Measurements from ENCODE around the gene PANK1. TPM values are rescaled to one million over a fixed set of nuclear protein-coding genes. Genes with fewer than 3 reads are reported as not detected.
"Not testable (repeated sequence)": the region's sequence is repeated elsewhere in the genome, so short reads cannot be mapped to it uniquely, and the experiment has no call there.

PANK1 gene
- polyA plus RNA-seq, 1 experiment = 9.2 TPM

GRCh38 chr10:89552213-89552612 is 92.8 kb downstream of the PANK1 start:
- POLR2A ChIA-PET = no interaction called here
- TF ChIP-seq CTCF (IDR thresholded peaks at IDR 0.05; ENCODE audit: low read depth, low read length) = no peak
- H3K9me3 ChIP-seq (ENCODE audit: control insufficient read depth, insufficient read depth, low read length) = no peaks in the 10 kb centered on the region

GRCh38 chr10:89550509-89550908 is 94.5 kb downstream of the PANK1 start:
- POLR2A ChIA-PET = no interaction called here
- TF ChIP-seq CTCF (IDR thresholded peaks at IDR 0.05; ENCODE audit: low read depth, low read length) = no peak
- Histone ChIP-seq H3K9me3 (ENCODE audit: control insufficient read depth, insufficient read depth, low read length) (no peaks in the 10 kb centered on the region), H3K27me3 (ENCODE audit: control insufficient read depth, insufficient read depth, low read length) (no peaks in the 10 kb centered on the region), H3K4me3 (ENCODE audit: low read depth, low read length) (no peak overlapping the region), H3K27ac (ENCODE audit: low read depth, low read length) (no peak overlapping the region)
- no peak for DNase-seq (ENCODE audit: low read depth, low spot score)
- CTCF ChIA-PET = interaction anchor here (1.0 to 1.1 kb wide), 2 partner anchors 14 to 51 kb away, joined by 3 to 8 read pairs; no protein-coding TSS in a partner anchor

More at GRCh38 chr10:89552213-89552612, 92.8 kb downstream of the PANK1 start:
- no peak overlapping the region for H3K27ac ChIP-seq (ENCODE audit: low read depth, low read length)
- CTCF ChIA-PET = interaction anchor here (1.6 kb wide), 1 partner anchor 10 kb away, joined by 3 read pairs; no protein-coding TSS in a partner anchor
- H3K4me3 ChIP-seq (ENCODE audit: low read depth, low read length) = no peak overlapping the region
- H3K27me3 ChIP-seq (ENCODE audit: control insufficient read depth, insufficient read depth, low read length) = no peaks in the 10 kb centered on the region
- DNase-seq (ENCODE audit: low read depth, low spot score) = no peak

- CTCF ChIA-PET = no interaction called here
- POLR2A ChIA-PET = no interaction called here
- Histone ChIP-seq H3K27ac (ENCODE audit: low read depth, low read length) (no peak overlapping the region), H3K9me3 (ENCODE audit: control insufficient read depth, insufficient read depth, low read length) (no peaks in the 10 kb centered on the region), H3K27me3 (ENCODE audit: control insufficient read depth, insufficient read depth, low read length) (no peaks in the 10 kb centered on the region), H3K4me3 (ENCODE audit: low read depth, low read length) (no peak overlapping the region)
- TF ChIP-seq CTCF (IDR thresholded peaks at IDR 0.05; ENCODE audit: low read depth, low read length) = no peak
- DNase-seq (ENCODE audit: low read depth, low spot score) = no peak
Observed at GRCh38 chr10:89549510-89549909, 95.5 kb downstream of the PANK1 start.

GRCh38 chr10:89548673-89549072 is 96.4 kb downstream of the PANK1 start:
- Histone ChIP-seq H3K9me3 (ENCODE audit: control insufficient read depth, insufficient read depth, low read length) (no peaks in the 10 kb centered on the region), H3K4me3 (ENCODE audit: low read depth, low read length) (no peak overlapping the region), H3K27me3 (ENCODE audit: control insufficient read depth, insufficient read depth, low read length) (no peaks in the 10 kb centered on the region), H3K27ac (ENCODE audit: low read depth, low read length) (no peak overlapping the region)
- DNase-seq (ENCODE audit: low read depth, low spot score) = no peak
- CTCF ChIA-PET = no interaction called here
- no peak for TF ChIP-seq CTCF (IDR thresholded peaks at IDR 0.05; ENCODE audit: low read depth, low read length)
- POLR2A ChIA-PET = no interaction called here

GRCh38 chr10:89547853-89548513 is 97.1 kb downstream of the PANK1 start:
- TF ChIP-seq CTCF (IDR thresholded peaks at IDR 0.05; ENCODE audit: low read depth, low read length) = no peak
- Histone ChIP-seq H3K4me3 (ENCODE audit: low read depth, low read length) (no peak overlapping the region), H3K9me3 (ENCODE audit: control insufficient read depth, insufficient read depth, low read length) (no peaks in the 10 kb centered on the region), H3K27me3 (ENCODE audit: control insufficient read depth, insufficient read depth, low read length) (no peaks in the 10 kb centered on the region), H3K27ac (ENCODE audit: low read depth, low read length) (no peak overlapping the region)
- CTCF ChIA-PET = no interaction called here
- POLR2A ChIA-PET = no interaction called here
- DNase-seq (ENCODE audit: low read depth, low spot score) = no peak

GRCh38 chr10:89546651-89547050 is 98.4 kb downstream of the PANK1 start:
- POLR2A ChIA-PET; H3K27me3 ChIP-seq (ENCODE audit: control insufficient read depth, insufficient read depth, low read length); CTCF ChIA-PET; H3K27ac ChIP-seq (ENCODE audit: low read depth, low read length); H3K4me3 ChIP-seq (ENCODE audit: low read depth, low read length); DNase-seq (ENCODE audit: low read depth, low spot score); H3K9me3 ChIP-seq (ENCODE audit: control insufficient read depth, insufficient read depth, low read length): not testable (repeated sequence)
